Measurements from ENCODE around the gene ZNF441. TPM values are rescaled to one million over a fixed set of nuclear protein-coding genes. Genes with fewer than 3 reads are reported as not detected.

Gene ZNF441
- total and polyA plus RNA-seq, 4 donors: 1.8 to 7.4 (median 5.7) TPM

DNA sequence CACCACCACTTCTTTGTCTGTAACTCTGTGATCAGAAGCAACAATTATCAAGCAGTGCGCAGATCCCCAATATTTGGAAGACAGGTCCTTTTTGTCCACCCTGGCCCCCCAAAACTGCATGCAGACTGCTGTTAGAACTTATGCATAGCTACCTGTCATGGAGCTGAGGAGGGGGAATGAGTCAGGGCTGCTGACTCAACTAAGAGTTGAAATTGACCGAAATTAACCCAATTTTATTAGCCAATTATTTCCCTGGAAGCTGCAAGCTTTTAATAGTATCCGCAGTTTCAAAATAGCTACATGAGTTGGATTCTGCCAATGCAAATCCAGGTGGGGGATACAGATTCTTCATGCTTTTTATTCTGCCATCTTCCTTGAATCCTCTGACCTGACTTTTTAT, 17.6 kb downstream of the ZNF441 start:
- DNase-seq (ENCODE audit: low spot score): no peak
- H3K9me3 ChIP-seq (ENCODE audit: control insufficient read depth in 4 of 4, low read length in 3 of 4): peaks cover 49 to 72% (median 59%) of the 10 kb centered on the region in 4 donors
- H3K36me3 ChIP-seq (ENCODE audit: control insufficient read depth in 4 of 4, insufficient read depth in 3 of 4, low read depth in 1 of 4, low read length in 3 of 4): peaks cover 13 to 32% (median 26%) of the 10 kb centered on the region in 4 donors

DNA sequence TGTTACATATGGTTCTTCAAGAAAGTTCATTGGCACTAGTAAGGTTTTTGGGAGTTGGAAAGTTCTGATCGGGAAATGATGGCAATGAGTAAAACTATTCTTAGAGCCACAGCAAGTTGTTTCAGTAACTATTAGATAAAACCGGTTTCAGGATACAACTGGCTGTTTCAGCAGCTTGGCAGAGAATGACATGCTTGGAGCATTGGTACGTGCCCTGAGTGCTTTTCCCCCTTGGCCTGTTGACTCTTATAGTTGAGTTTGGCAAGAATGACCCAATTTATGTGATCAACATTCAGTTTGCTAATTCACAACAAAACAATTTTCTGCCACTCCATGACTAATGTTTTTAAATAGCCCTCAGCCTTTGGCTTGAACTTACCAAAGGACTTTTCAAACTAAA, 20.7 kb downstream of the ZNF441 start:
- Histone ChIP-seq H3K36me3 (ENCODE audit: control insufficient read depth in 4 of 4, insufficient read depth in 3 of 4, low read depth in 1 of 4, low read length in 3 of 4) (peaks cover 0 to 9% (median 3%) of the 10 kb centered on the region in 4 donors), H3K27me3 (ENCODE audit: control insufficient read depth in 4 of 4, insufficient read depth in 4 of 4, low read length in 3 of 4) (no peaks in the 10 kb centered on the region), H3K27ac (ENCODE audit: low read depth in 1 of 2, low read length in 2 of 2) (no peak overlapping the region), H3K4me1 (ENCODE audit: control insufficient read depth in 4 of 4, insufficient read depth in 4 of 4, low read length in 3 of 4) (no peaks in the 10 kb centered on the region), H3K4me3 (ENCODE audit: low read depth in 1 of 3, low read length in 3 of 3) (peak overlapping the region in 2 of 3 donors; percentile 22 to 34), H3K9me3 (ENCODE audit: control insufficient read depth in 4 of 4, low read length in 3 of 4) (peaks cover 31 to 53% (median 40%) of the 10 kb centered on the region in 4 donors), H3K9ac (ENCODE audit: low read depth in 1 of 2, low read length in 2 of 2) (no peak overlapping the region)
- WGBS: 77% methylated on average over 3 of the region's 3 CpGs
- DNase-seq (ENCODE audit: low spot score): no peak
- no peak for TF ChIP-seq HNF4G (IDR thresholded peaks at IDR 0.05)
- TF ChIP-seq RXRA (IDR thresholded peaks at IDR 0.05): no peak
- TF ChIP-seq FOXA1 (IDR thresholded peaks at IDR 0.05): no peak
- no peak for TF ChIP-seq NR2F2 (IDR thresholded peaks at IDR 0.05)
- no peak for TF ChIP-seq JUND (IDR thresholded peaks at IDR 0.05)
- TF ChIP-seq, protein P1, sequence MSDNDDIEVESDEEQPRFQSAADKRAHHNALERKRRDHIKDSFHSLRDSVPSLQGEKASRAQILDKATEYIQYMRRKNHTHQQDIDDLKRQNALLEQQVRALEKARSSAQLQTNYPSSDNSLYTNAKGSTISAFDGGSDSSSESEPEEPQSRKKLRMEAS (IDR thresholded peaks at IDR 0.05): no peak
- no peak for TF ChIP-seq RAD21 (IDR thresholded peaks at IDR 0.05)
- TF ChIP-seq SP1 (IDR thresholded peaks at IDR 0.05): no peak
- TF ChIP-seq HNF4A (conservative IDR thresholded peaks at IDR 0.05): no peak
- no peak for TF ChIP-seq YY1 (IDR thresholded peaks at IDR 0.05)
- TF ChIP-seq, protein P2, sequence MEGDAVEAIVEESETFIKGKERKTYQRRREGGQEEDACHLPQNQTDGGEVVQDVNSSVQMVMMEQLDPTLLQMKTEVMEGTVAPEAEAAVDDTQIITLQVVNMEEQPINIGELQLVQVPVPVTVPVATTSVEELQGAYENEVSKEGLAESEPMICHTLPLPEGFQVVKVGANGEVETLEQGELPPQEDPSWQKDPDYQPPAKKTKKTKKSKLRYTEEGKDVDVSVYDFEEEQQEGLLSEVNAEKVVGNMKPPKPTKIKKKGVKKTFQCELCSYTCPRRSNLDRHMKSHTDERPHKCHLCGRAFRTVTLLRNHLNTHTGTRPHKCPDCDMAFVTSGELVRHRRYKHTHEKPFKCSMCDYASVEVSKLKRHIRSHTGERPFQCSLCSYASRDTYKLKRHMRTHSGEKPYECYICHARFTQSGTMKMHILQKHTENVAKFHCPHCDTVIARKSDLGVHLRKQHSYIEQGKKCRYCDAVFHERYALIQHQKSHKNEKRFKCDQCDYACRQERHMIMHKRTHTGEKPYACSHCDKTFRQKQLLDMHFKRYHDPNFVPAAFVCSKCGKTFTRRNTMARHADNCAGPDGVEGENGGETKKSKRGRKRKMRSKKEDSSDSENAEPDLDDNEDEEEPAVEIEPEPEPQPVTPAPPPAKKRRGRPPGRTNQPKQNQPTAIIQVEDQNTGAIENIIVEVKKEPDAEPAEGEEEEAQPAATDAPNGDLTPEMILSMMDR (IDR thresholded peaks at IDR 0.05; ENCODE audit: low read depth, low read length, missing input control): no peak
- no peak for TF ChIP-seq EGR1 (IDR thresholded peaks at IDR 0.05; ENCODE audit: low read depth in 2 of 2)
- TF ChIP-seq, protein P3, sequence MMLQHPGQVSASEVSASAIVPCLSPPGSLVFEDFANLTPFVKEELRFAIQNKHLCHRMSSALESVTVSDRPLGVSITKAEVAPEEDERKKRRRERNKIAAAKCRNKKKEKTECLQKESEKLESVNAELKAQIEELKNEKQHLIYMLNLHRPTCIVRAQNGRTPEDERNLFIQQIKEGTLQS (IDR thresholded peaks at IDR 0.05): no peak
- TF ChIP-seq TAF1 (conservative IDR thresholded peaks at IDR 0.05): no peak
- TF ChIP-seq GABPA (IDR thresholded peaks at IDR 0.05 in 1 of 2, conservative IDR thresholded peaks at IDR 0.05 in 1 of 2): no peak

More for the DNA sequence above, 17.6 kb downstream of the ZNF441 start:
- no peak overlapping the region for H3K9ac ChIP-seq (ENCODE audit: low read depth in 1 of 2, low read length in 2 of 2)
- no peak overlapping the region for H3K27ac ChIP-seq (ENCODE audit: low read depth in 1 of 2, low read length in 2 of 2)
- no peaks in the 10 kb centered on the region for H3K4me1 ChIP-seq (ENCODE audit: control insufficient read depth in 4 of 4, insufficient read depth in 4 of 4, low read length in 3 of 4)
- H3K27me3 ChIP-seq (ENCODE audit: control insufficient read depth in 4 of 4, insufficient read depth in 4 of 4, low read length in 3 of 4): no peaks in the 10 kb centered on the region
- peak overlapping the region in 2 of 3 donors; percentile 47 to 71 for H3K4me3 ChIP-seq (ENCODE audit: low read depth in 1 of 3, low read length in 3 of 3)
- TF ChIP-seq, protein P4, sequence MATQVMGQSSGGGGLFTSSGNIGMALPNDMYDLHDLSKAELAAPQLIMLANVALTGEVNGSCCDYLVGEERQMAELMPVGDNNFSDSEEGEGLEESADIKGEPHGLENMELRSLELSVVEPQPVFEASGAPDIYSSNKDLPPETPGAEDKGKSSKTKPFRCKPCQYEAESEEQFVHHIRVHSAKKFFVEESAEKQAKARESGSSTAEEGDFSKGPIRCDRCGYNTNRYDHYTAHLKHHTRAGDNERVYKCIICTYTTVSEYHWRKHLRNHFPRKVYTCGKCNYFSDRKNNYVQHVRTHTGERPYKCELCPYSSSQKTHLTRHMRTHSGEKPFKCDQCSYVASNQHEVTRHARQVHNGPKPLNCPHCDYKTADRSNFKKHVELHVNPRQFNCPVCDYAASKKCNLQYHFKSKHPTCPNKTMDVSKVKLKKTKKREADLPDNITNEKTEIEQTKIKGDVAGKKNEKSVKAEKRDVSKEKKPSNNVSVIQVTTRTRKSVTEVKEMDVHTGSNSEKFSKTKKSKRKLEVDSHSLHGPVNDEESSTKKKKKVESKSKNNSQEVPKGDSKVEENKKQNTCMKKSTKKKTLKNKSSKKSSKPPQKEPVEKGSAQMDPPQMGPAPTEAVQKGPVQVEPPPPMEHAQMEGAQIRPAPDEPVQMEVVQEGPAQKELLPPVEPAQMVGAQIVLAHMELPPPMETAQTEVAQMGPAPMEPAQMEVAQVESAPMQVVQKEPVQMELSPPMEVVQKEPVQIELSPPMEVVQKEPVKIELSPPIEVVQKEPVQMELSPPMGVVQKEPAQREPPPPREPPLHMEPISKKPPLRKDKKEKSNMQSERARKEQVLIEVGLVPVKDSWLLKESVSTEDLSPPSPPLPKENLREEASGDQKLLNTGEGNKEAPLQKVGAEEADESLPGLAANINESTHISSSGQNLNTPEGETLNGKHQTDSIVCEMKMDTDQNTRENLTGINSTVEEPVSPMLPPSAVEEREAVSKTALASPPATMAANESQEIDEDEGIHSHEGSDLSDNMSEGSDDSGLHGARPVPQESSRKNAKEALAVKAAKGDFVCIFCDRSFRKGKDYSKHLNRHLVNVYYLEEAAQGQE (IDR thresholded peaks at IDR 0.05): no peak
- TF ChIP-seq YY1 (IDR thresholded peaks at IDR 0.05) (no peak), RXRA (IDR thresholded peaks at IDR 0.05) (no peak), EGR1 (IDR thresholded peaks at IDR 0.05; ENCODE audit: low read depth in 2 of 2) (no peak), SP1 (IDR thresholded peaks at IDR 0.05) (no peak), TAF1 (conservative IDR thresholded peaks at IDR 0.05) (no peak), JUND (IDR thresholded peaks at IDR 0.05) (no peak)
- TF ChIP-seq, protein P2 (IDR thresholded peaks at IDR 0.05; ENCODE audit: low read depth, low read length, missing input control): no peak
- TF ChIP-seq, protein P1 (IDR thresholded peaks at IDR 0.05): no peak
- 98% methylated on average over 3 of the region's 3 CpGs for WGBS
